ENCODE data around the gene LFNG. TPM values are rescaled to one million over a fixed set of nuclear protein-coding genes. Genes with fewer than 3 reads are reported as not detected.
A peak's percentile ranks its signal among the peaks of the same experiment; 100 is the strongest.

The LFNG gene
- total RNA-seq, 3 donors from 2014 or later (not counting 1 experiment from before 2014, with no cell fraction given): 140 to 191 (median 176) TPM

DNA sequence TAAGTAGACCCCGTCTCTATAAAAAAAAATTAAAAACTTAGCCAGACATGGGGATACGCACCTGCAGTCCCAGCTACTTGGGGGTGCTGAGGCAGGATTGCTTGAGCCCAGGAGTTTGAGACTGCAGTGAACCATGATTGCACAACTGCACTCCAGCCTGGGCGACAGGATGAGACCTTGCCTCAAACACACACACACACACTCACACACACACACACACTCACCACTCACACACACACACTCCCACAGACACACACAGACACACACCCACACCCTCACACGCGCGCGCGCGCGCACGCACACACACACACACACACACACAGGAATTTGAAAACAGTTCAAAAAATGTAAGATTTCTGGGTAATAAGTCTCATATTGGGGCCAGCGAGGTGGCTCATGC lies 34.7 kb upstream of the LFNG start:
- Histone ChIP-seq H3K4me1 (ENCODE audit: control insufficient read depth, insufficient read depth, low read length) (no peaks in the 10 kb centered on the region), H3K27me3 (ENCODE audit: control insufficient read depth, insufficient read depth, low read length) (peaks cover 2% of the 10 kb centered on the region), H3K36me3 (ENCODE audit: control insufficient read depth, insufficient read depth, low read length) (no peaks in the 10 kb centered on the region), H3K4me3 (ENCODE audit: low read length) (no peak overlapping the region), H3K9me3 (ENCODE audit: control insufficient read depth, insufficient read depth, low read length) (peaks cover 11% of the 10 kb centered on the region), H3K27ac (ENCODE audit: low read length) (no peak overlapping the region)
- intact Hi-C loops (cut with micrococcal nuclease): no loop called here
- H3K36me3 Mint-ChIP-seq: no peaks in the 10 kb centered on the region
- H3K4me1 Mint-ChIP-seq: peaks cover 0 to 10% of the 10 kb centered on the region in 2 donors
- H3K9me3 Mint-ChIP-seq: no peaks in the 10 kb centered on the region
- no peak overlapping the region for H3K27ac Mint-ChIP-seq
- 86% methylated on average over 12 of the region's 12 CpGs for WGBS (ENCODE audit: insufficient coverage)
- TF ChIP-seq, protein P1, sequence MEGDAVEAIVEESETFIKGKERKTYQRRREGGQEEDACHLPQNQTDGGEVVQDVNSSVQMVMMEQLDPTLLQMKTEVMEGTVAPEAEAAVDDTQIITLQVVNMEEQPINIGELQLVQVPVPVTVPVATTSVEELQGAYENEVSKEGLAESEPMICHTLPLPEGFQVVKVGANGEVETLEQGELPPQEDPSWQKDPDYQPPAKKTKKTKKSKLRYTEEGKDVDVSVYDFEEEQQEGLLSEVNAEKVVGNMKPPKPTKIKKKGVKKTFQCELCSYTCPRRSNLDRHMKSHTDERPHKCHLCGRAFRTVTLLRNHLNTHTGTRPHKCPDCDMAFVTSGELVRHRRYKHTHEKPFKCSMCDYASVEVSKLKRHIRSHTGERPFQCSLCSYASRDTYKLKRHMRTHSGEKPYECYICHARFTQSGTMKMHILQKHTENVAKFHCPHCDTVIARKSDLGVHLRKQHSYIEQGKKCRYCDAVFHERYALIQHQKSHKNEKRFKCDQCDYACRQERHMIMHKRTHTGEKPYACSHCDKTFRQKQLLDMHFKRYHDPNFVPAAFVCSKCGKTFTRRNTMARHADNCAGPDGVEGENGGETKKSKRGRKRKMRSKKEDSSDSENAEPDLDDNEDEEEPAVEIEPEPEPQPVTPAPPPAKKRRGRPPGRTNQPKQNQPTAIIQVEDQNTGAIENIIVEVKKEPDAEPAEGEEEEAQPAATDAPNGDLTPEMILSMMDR (IDR thresholded peaks at IDR 0.05): no peak
- ATAC-seq: no peak
- H3K27me3 Mint-ChIP-seq (ENCODE audit: low read depth in 2 of 2): peaks cover 0 to 5% of the 10 kb centered on the region in 2 donors
- H3K4me3 Mint-ChIP-seq: no peak overlapping the region
- no peak for DNase-seq

DNA sequence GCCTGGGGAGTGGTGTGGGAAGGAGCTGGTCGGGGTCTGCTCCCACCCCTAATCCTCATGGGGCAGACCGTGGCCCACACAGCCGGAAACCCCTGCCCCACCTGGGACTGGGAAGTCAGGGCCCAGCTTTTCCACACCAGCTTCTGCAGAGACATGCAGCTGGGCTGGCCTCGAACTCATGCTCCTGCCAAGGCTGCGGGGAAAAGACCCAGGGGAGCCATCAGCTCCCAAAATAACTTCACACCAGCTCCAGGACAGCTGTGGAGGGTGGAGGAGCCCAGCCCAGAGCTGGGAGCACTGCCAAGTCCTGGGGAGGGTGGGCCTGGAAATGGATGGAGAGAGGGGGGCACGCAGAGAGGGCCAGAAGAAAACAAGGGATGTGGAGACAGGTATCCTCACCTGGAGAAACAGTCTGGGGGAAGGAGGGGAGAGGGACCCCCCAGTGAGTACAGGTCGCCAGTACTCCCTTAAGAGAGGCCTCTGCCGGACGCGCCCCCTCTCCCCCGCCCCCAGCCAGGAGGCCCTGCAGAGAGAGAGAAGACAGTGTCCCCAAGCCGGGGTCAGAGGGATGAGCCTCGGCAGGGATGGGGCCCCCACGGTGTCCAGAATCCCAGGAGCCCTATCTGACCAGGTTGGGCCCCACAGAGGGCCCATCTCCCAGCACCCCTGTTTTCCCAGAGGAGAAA lies 31.8 kb upstream of the LFNG start:
- TF ChIP-seq, protein P1 (IDR thresholded peaks at IDR 0.05): no peak
- H3K4me3 Mint-ChIP-seq: no peak overlapping the region
- peaks cover 0 to 14% of the 10 kb centered on the region in 2 donors for H3K27me3 Mint-ChIP-seq (ENCODE audit: low read depth in 2 of 2)
- no peak for ATAC-seq
- no peaks in the 10 kb centered on the region for H3K36me3 Mint-ChIP-seq
- Histone ChIP-seq H3K27ac (ENCODE audit: low read length) (no peak overlapping the region), H3K36me3 (ENCODE audit: control insufficient read depth, insufficient read depth, low read length) (no peaks in the 10 kb centered on the region), H3K27me3 (ENCODE audit: control insufficient read depth, insufficient read depth, low read length) (peaks cover 2% of the 10 kb centered on the region), H3K4me3 (ENCODE audit: low read length) (no peak overlapping the region), H3K9me3 (ENCODE audit: control insufficient read depth, insufficient read depth, low read length) (peaks cover 8% of the 10 kb centered on the region), H3K4me1 (ENCODE audit: control insufficient read depth, insufficient read depth, low read length) (no peaks in the 10 kb centered on the region)
- 76% methylated on average over 14 of the region's 14 CpGs for WGBS (ENCODE audit: insufficient coverage)
- peaks cover 0 to 11% of the 10 kb centered on the region in 2 donors for H3K9me3 Mint-ChIP-seq
- no peak overlapping the region for H3K27ac Mint-ChIP-seq
- no peak for DNase-seq
- peaks cover 0 to 10% of the 10 kb centered on the region in 2 donors for H3K4me1 Mint-ChIP-seq
- intact Hi-C loops (cut with micrococcal nuclease): no loop called here

DNA sequence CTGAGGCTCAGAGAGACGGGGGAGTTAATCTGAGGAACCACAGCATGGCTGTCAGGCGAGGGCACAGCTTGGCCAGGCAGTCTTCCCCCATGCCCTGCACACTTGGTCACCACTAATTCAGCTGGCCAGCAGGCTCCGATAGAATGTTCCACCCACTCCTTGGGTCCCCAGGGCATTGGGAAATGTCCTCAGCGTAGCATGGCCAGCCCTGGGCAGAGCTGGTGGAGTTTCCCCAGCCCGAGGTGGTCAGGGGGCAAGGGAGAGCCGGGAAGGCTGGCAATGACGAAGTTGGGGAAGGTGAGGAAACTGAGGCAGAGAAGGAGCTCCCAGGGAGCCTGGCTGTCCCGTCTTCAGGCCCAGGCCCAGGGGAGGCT lies 31.3 kb upstream of the LFNG start:
- Histone ChIP-seq H3K27me3 (ENCODE audit: control insufficient read depth, insufficient read depth, low read length) (peaks cover 2% of the 10 kb centered on the region), H3K27ac (ENCODE audit: low read length) (no peak overlapping the region), H3K4me1 (ENCODE audit: control insufficient read depth, insufficient read depth, low read length) (no peaks in the 10 kb centered on the region), H3K4me3 (ENCODE audit: low read length) (no peak overlapping the region), H3K36me3 (ENCODE audit: control insufficient read depth, insufficient read depth, low read length) (no peaks in the 10 kb centered on the region), H3K9me3 (ENCODE audit: control insufficient read depth, insufficient read depth, low read length) (peaks cover 3% of the 10 kb centered on the region)
- H3K4me3 Mint-ChIP-seq: no peak overlapping the region
- H3K27ac Mint-ChIP-seq: no peak overlapping the region
- no peak for ATAC-seq
- intact Hi-C loops (cut with micrococcal nuclease): no loop called here
- H3K27me3 Mint-ChIP-seq (ENCODE audit: low read depth in 2 of 2): peaks cover 0 to 14% of the 10 kb centered on the region in 2 donors
- no peaks in the 10 kb centered on the region for H3K36me3 Mint-ChIP-seq
- no peak for DNase-seq
- 89% methylated on average over 8 of the region's 8 CpGs for WGBS (ENCODE audit: insufficient coverage)
- TF ChIP-seq, protein P1 (IDR thresholded peaks at IDR 0.05): no peak
- peaks cover 0 to 11% of the 10 kb centered on the region in 2 donors for H3K9me3 Mint-ChIP-seq
- H3K4me1 Mint-ChIP-seq: peaks cover 0 to 10% of the 10 kb centered on the region in 2 donors

DNA sequence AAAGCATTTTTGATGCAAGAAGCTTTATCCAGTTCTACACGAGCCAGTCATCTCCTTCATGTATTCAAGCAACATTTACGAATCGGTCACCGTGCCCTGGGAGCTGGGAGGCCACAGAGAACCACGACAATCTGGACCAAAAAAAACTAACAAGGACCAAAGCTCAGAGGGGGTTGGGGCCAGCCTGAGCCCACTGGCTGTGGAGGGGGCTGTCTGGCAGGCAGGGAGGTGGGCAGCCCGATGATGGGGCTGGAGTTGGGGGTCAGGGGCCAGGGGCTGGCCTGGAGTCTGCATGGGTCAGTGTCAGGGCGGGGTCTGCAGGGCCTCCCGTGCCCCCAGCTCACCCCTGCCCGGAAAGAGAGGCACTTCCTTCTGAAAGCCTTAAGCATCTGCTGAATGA lies 30.9 kb upstream of the LFNG start:
- Histone ChIP-seq H3K27me3 (ENCODE audit: control insufficient read depth, insufficient read depth, low read length) (peaks cover 2% of the 10 kb centered on the region), H3K9me3 (ENCODE audit: control insufficient read depth, insufficient read depth, low read length) (no peaks in the 10 kb centered on the region), H3K36me3 (ENCODE audit: control insufficient read depth, insufficient read depth, low read length) (no peaks in the 10 kb centered on the region), H3K27ac (ENCODE audit: low read length) (no peak overlapping the region), H3K4me1 (ENCODE audit: control insufficient read depth, insufficient read depth, low read length) (peaks cover under 1% of the 10 kb centered on the region), H3K4me3 (ENCODE audit: low read length) (no peak overlapping the region)
- intact Hi-C loops (cut with micrococcal nuclease): no loop called here
- Mint-ChIP-seq H3K4me1 (peaks cover 0 to 10% of the 10 kb centered on the region in 2 donors), H3K36me3 (no peaks in the 10 kb centered on the region), H3K9me3 (peaks cover 0 to 11% of the 10 kb centered on the region in 2 donors), H3K27me3 (ENCODE audit: low read depth in 2 of 2) (peaks cover 0 to 17% of the 10 kb centered on the region in 2 donors), H3K27ac (peak overlapping the region in 1 of 2 donors; percentile 43), H3K4me3 (no peak overlapping the region)
- 54% methylated on average over 9 of the region's 9 CpGs for WGBS (ENCODE audit: insufficient coverage)
- no peak for ATAC-seq
- no peak for DNase-seq
- TF ChIP-seq, protein P1 (IDR thresholded peaks at IDR 0.05): no peak

All from natural killer cell (primary cell).